ENCODE data around the gene CARD10.

DNA sequence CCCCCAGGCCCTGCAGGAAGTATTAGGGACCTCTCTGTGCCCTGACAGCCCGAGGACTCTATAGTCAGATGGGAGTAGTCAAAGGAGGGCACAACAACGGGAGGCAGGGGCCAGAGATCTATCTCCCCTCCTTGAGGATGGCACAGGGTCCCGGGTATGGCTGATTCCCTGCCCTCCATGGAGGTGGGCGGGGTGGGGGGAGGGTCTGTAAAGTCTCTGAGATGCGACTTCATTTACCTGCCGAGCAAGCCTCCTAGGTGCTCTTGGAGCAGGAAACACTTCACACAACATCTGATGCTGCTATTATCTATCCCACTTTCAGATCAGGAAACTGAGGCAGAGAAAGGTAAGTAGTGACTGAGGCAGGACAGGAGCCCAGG lies 40.3 kb upstream of the CARD10 start:
- TF ChIP-seq ZNF317 (CRISPR knock-in tag; IDR thresholded peaks at IDR 0.05; ENCODE audit: borderline replicate concordance, low read depth) (no peak), JUN (CRISPR knock-in tag; IDR thresholded peaks at IDR 0.05) (no peak), CREM (CRISPR knock-in tag; IDR thresholded peaks at IDR 0.05) (no peak), TCF7 (CRISPR knock-in tag; IDR thresholded peaks at IDR 0.05; ENCODE audit: low read depth) (no peak), NR2C2 (CRISPR knock-in tag; IDR thresholded peaks at IDR 0.05) (no peak)
- TF ChIP-seq, protein P1, sequence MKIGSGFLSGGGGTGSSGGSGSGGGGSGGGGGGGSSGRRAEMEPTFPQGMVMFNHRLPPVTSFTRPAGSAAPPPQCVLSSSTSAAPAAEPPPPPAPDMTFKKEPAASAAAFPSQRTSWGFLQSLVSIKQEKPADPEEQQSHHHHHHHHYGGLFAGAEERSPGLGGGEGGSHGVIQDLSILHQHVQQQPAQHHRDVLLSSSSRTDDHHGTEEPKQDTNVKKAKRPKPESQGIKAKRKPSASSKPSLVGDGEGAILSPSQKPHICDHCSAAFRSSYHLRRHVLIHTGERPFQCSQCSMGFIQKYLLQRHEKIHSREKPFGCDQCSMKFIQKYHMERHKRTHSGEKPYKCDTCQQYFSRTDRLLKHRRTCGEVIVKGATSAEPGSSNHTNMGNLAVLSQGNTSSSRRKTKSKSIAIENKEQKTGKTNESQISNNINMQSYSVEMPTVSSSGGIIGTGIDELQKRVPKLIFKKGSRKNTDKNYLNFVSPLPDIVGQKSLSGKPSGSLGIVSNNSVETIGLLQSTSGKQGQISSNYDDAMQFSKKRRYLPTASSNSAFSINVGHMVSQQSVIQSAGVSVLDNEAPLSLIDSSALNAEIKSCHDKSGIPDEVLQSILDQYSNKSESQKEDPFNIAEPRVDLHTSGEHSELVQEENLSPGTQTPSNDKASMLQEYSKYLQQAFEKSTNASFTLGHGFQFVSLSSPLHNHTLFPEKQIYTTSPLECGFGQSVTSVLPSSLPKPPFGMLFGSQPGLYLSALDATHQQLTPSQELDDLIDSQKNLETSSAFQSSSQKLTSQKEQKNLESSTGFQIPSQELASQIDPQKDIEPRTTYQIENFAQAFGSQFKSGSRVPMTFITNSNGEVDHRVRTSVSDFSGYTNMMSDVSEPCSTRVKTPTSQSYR (CRISPR knock-in tag; IDR thresholded peaks at IDR 0.05) = no peak
- TF ChIP-seq, protein P2, sequence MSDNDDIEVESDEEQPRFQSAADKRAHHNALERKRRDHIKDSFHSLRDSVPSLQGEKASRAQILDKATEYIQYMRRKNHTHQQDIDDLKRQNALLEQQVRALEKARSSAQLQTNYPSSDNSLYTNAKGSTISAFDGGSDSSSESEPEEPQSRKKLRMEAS (CRISPR knock-in tag; IDR thresholded peaks at IDR 0.05) = no peak
- TF ChIP-seq, protein P3, sequence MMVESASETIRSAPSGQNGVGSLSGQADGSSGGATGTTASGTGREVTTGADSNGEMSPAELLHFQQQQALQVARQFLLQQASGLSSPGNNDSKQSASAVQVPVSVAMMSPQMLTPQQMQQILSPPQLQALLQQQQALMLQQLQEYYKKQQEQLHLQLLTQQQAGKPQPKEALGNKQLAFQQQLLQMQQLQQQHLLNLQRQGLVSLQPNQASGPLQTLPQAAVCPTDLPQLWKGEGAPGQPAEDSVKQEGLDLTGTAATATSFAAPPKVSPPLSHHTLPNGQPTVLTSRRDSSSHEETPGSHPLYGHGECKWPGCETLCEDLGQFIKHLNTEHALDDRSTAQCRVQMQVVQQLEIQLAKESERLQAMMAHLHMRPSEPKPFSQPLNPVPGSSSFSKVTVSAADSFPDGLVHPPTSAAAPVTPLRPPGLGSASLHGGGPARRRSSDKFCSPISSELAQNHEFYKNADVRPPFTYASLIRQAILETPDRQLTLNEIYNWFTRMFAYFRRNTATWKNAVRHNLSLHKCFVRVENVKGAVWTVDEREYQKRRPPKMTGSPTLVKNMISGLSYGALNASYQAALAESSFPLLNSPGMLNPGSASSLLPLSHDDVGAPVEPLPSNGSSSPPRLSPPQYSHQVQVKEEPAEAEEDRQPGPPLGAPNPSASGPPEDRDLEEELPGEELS (CRISPR knock-in tag; IDR thresholded peaks at IDR 0.05) = no peak
- TF ChIP-seq, protein P4, sequence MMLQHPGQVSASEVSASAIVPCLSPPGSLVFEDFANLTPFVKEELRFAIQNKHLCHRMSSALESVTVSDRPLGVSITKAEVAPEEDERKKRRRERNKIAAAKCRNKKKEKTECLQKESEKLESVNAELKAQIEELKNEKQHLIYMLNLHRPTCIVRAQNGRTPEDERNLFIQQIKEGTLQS (CRISPR knock-in tag; conservative IDR thresholded peaks at IDR 0.05) = no peak
- TF ChIP-seq, protein P5, sequence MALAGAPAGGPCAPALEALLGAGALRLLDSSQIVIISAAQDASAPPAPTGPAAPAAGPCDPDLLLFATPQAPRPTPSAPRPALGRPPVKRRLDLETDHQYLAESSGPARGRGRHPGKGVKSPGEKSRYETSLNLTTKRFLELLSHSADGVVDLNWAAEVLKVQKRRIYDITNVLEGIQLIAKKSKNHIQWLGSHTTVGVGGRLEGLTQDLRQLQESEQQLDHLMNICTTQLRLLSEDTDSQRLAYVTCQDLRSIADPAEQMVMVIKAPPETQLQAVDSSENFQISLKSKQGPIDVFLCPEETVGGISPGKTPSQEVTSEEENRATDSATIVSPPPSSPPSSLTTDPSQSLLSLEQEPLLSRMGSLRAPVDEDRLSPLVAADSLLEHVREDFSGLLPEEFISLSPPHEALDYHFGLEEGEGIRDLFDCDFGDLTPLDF (CRISPR knock-in tag; IDR thresholded peaks at IDR 0.05) = no peak

All from WTC11 (cell line).